Ectodermal cell (in vitro differentiated cells): ENCODE measurements around the gene ZNF674.
"Not testable (repeated sequence)": the region's sequence is repeated elsewhere in the genome, so short reads cannot be mapped to it uniquely, and the experiment has no call there.

Experiments used
- H3K27ac ChIP-seq: 2 replicates; pipeline ENCODE4 v1.7.0; 2013; ENCODE audit warnings: mild to moderate bottlenecking, low read depth, low read length; ENCODE audit not compliant: insufficient read depth, poor library complexity, severe bottlenecking
- H3K27me3 ChIP-seq: 2 replicates; pipeline ENCODE4 v1.7.0; 2013; ENCODE audit warnings: mild to moderate bottlenecking, low read length; ENCODE audit not compliant: insufficient read depth, control insufficient read depth, poor library complexity, severe bottlenecking
- H3K36me3 ChIP-seq: one replicate; pipeline ENCODE4 v1.7.0; 2013; ENCODE audit warnings: low read length; ENCODE audit not compliant: control insufficient read depth, insufficient read depth
- H3K4me1 ChIP-seq: one replicate; pipeline ENCODE4 v1.7.0; 2013; ENCODE audit warnings: low read length; ENCODE audit not compliant: control insufficient read depth, insufficient read depth
- H3K4me3 ChIP-seq: 2 replicates; pipeline ENCODE4 v1.7.0; 2013; ENCODE audit warnings: low read depth, low read length, control low read depth; ENCODE audit not compliant: insufficient read depth
- H3K9me3 ChIP-seq: 2 replicates; pipeline ENCODE4 v1.7.0; 2013; ENCODE audit warnings: mild to moderate bottlenecking, low read length, moderate library complexity; ENCODE audit not compliant: control insufficient read depth
- WGBS, 2 experiments: methylation state at CpG; one replicate each; pipeline ENCODE4 v1.1.7; 2013; ENCODE audit warnings: missing lambda C conversion rate in 2 of 2; 5-methylcytosine and 5-hydroxymethylcytosine counted together

ZNF674 gene

DNA sequence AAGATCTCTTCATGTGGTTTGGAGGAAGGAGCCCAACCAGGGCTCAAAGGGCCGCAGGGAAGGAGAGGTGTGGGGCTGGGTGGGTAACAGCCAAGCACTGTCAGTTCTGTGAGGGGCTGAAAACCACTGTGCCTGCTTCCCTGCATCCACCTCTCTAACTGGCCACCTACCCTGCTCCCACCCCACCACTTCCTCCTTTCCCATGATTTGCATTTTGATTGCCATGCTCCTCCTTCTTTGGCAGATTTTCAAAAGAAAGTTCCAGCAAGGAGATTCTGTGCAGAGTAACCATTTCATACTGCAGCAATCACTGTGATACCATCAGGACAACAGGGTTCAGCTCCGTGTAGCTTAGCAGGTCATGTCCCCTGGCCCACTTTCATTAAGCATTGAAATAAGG, 1.8 kb downstream of the ZNF674 start:
- Histone ChIP-seq H3K36me3 (no peaks in the 10 kb centered on the region), H3K27me3 (no peaks in the 10 kb centered on the region), H3K27ac (no peak overlapping the region), H3K4me1 (peaks cover 3% of the 10 kb centered on the region), H3K9me3 (no peaks in the 10 kb centered on the region), H3K4me3 (no peak overlapping the region)
- 81 to 100% methylated on average over 2 of the region's 2 CpGs for WGBS, 2 experiments

DNA sequence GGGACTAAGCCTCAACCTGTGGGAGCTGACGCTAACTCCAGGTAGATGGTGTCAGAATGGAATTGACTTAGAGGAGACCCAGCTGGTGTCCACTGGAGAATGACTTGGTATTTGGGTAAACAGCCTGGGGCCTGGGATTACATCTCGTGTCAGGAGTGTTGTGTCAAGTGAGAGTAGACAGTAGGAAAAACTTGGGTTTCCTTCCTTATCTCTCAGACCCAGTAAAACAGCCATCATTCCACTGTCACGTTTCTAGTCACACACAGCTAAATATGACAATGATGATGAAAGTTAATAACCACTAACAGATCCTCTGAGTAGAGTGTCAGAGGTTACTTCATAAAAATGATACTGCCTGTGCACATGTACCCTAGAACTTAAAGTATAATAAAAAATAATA, 13.8 kb downstream of the ZNF674 start:
- WGBS, 2 experiments = 93 to 100% methylated on average over 1 to 3 of the region's 3 CpGs
- H3K27me3 ChIP-seq = no peaks in the 10 kb centered on the region
- H3K4me3 ChIP-seq = no peak overlapping the region
- no peak overlapping the region for H3K27ac ChIP-seq
- H3K4me1 ChIP-seq = no peaks in the 10 kb centered on the region
- H3K9me3 ChIP-seq = no peaks in the 10 kb centered on the region
- no peaks in the 10 kb centered on the region for H3K36me3 ChIP-seq

GRCh38 chrX:46530404-46530908, 14.8 kb downstream of the ZNF674 start:
- H3K9me3 ChIP-seq, H3K36me3 ChIP-seq: not testable (repeated sequence)
- 89% methylated on average over 1 of the region's 1 CpG; no CpG with 5 or more reads in 1 of the 2 experiments for WGBS, 2 experiments

GRCh38 chrX:46529740-46530403, 15.3 kb downstream of the ZNF674 start:
- WGBS, 2 experiments = 72 to 82% methylated on average over 6 to 12 of the region's 12 CpGs
- not testable (repeated sequence) for H3K9me3 ChIP-seq

More at GRCh38 chrX:46530404-46530908, 14.8 kb downstream of the ZNF674 start:
- not testable (repeated sequence) for H3K27me3 ChIP-seq, H3K4me3 ChIP-seq, H3K27ac ChIP-seq, H3K4me1 ChIP-seq

GRCh38 chrX:46528640-46529039, 16.6 kb downstream of the ZNF674 start:
- H3K27ac ChIP-seq, H3K36me3 ChIP-seq, H3K27me3 ChIP-seq, H3K4me1 ChIP-seq, H3K4me3 ChIP-seq, H3K9me3 ChIP-seq: not testable (repeated sequence)
- WGBS, 2 experiments = 97% methylated on average over 3 to 6 of the region's 6 CpGs

More at GRCh38 chrX:46529740-46530403, 15.3 kb downstream of the ZNF674 start:
- not testable (repeated sequence) for H3K36me3 ChIP-seq, H3K4me1 ChIP-seq, H3K27ac ChIP-seq, H3K27me3 ChIP-seq, H3K4me3 ChIP-seq

DNA sequence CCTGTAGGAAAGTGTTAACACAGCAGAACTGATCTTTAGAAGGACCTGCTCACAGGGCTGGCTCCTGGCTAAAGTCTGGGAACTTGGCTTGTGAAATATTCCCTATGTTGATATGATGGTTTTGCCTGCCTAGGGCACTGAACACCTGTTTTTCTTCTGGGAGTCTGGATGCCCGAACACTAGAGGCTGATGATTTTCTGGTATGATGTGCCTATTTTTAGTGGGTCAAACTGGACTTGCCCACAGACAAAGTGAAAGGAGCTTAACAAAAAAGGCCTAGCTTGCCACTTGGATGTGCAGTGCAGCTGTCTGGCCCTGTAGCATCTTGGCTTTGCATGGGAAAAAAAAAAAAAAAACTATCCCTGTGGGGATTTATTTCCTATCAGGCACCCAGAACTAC, 39.1 kb downstream of the ZNF674 start:
- H3K9me3 ChIP-seq = no peaks in the 10 kb centered on the region
- H3K27ac ChIP-seq = no peak overlapping the region
- H3K36me3 ChIP-seq = peaks cover 9% of the 10 kb centered on the region
- H3K4me3 ChIP-seq = no peak overlapping the region
- H3K4me1 ChIP-seq = no peaks in the 10 kb centered on the region
- 86 to 100% methylated on average over 1 of the region's 1 CpG for WGBS, 2 experiments
- H3K27me3 ChIP-seq = no peaks in the 10 kb centered on the region

DNA sequence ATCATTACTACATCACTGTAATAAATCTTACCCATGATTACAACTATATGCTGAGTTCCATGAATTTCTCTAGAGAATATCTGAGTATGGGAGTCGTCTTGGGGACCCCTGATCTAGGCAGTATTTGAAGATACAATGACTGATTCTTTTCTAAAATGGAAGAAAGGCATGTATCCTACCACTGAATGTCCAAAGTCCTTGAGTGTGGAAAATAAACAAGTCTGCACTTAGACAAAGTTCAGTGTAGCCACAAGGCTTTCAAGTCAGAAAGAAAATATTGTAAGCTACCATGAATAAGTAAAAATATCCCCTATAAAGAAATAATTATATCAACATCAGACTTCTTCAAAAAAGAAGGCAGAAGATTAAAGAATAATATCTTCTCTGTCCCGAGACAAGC, 42.4 kb downstream of the ZNF674 start:
- Histone ChIP-seq H3K27me3 (no peaks in the 10 kb centered on the region), H3K4me1 (no peaks in the 10 kb centered on the region), H3K36me3 (peaks cover 11% of the 10 kb centered on the region), H3K27ac (no peak overlapping the region), H3K4me3 (no peak overlapping the region), H3K9me3 (no peaks in the 10 kb centered on the region)
- WGBS, 2 experiments = 100% methylated on average over 1 to 2 of the region's 2 CpGs

GRCh38 chrX:46500054-46500453, 45.2 kb downstream of the ZNF674 start:
- H3K36me3 ChIP-seq = peaks cover 11% of the 10 kb centered on the region
- H3K9me3 ChIP-seq = no peaks in the 10 kb centered on the region
- no peak overlapping the region for H3K27ac ChIP-seq
- no peak overlapping the region for H3K4me3 ChIP-seq
- H3K4me1 ChIP-seq = no peaks in the 10 kb centered on the region
- 88% methylated on average over 1 of the region's 1 CpG; no CpG with 5 or more reads in 1 of the 2 experiments for WGBS, 2 experiments
- no peaks in the 10 kb centered on the region for H3K27me3 ChIP-seq

- H3K27ac ChIP-seq = no peak overlapping the region
- 26 to 29% methylated on average over 10 of the region's 10 CpGs for WGBS, 2 experiments
- H3K27me3 ChIP-seq = no peaks in the 10 kb centered on the region
- no peaks in the 10 kb centered on the region for H3K9me3 ChIP-seq
- no peaks in the 10 kb centered on the region for H3K36me3 ChIP-seq
- H3K4me3 ChIP-seq = no peak overlapping the region
- H3K4me1 ChIP-seq = no peaks in the 10 kb centered on the region
Observed at GRCh38 chrX:46488712-46489111, 56.5 kb downstream of the ZNF674 start.

- Histone ChIP-seq H3K9me3 (no peaks in the 10 kb centered on the region), H3K4me3 (no peak overlapping the region), H3K27ac (no peak overlapping the region), H3K4me1 (no peaks in the 10 kb centered on the region), H3K36me3 (no peaks in the 10 kb centered on the region), H3K27me3 (no peaks in the 10 kb centered on the region)
- WGBS, 2 experiments = 54 to 58% methylated on average over 8 of the region's 8 CpGs
Observed at GRCh38 chrX:46485897-46486296, 59.3 kb downstream of the ZNF674 start.
